ENCODE results near the gene DENND4C.

DENND4C gene

GRCh38 chr9:19375538-19375937 lies 145.0 kb downstream of the DENND4C start:
- H3K4me1 ChIP-seq, result no peaks in the 10 kb centered on the region
- no peak for TF ChIP-seq CTCF (IDR thresholded peaks at IDR 0.05)
- H3K27ac ChIP-seq, result no peak overlapping the region
- no peaks in the 10 kb centered on the region for H3K36me3 ChIP-seq (ENCODE audit: control insufficient read depth, insufficient read depth, low read length)
- H3K79me2 ChIP-seq, result no peaks in the 10 kb centered on the region
- no peak overlapping the region for H3K4me3 ChIP-seq (ENCODE audit: low read depth, low read length)
- H3K9me3 ChIP-seq (ENCODE audit: control insufficient read depth, low read length), result no peaks in the 10 kb centered on the region
- H3K9ac ChIP-seq, result no peak overlapping the region
- H3K4me2 ChIP-seq (ENCODE audit: low read length), result no peak overlapping the region
- no peaks in the 10 kb centered on the region for H3K27me3 ChIP-seq (ENCODE audit: control insufficient read depth, insufficient read depth, low read length)
- H2AFZ ChIP-seq, result no peak overlapping the region

GRCh38 chr9:19376931-19377330 lies 146.4 kb downstream of the DENND4C start:
- Histone ChIP-seq H3K4me3 (ENCODE audit: low read depth, low read length) (no peak overlapping the region), H3K27ac (no peak overlapping the region), H3K4me2 (ENCODE audit: low read length) (no peak overlapping the region), H3K9me3 (ENCODE audit: control insufficient read depth, low read length) (no peaks in the 10 kb centered on the region), H2AFZ (no peak overlapping the region), H3K36me3 (ENCODE audit: control insufficient read depth, insufficient read depth, low read length) (no peaks in the 10 kb centered on the region), H3K4me1 (no peaks in the 10 kb centered on the region), H3K27me3 (ENCODE audit: control insufficient read depth, insufficient read depth, low read length) (no peaks in the 10 kb centered on the region), H3K9ac (no peak overlapping the region), H3K79me2 (no peaks in the 10 kb centered on the region)
- no peak for TF ChIP-seq CTCF (IDR thresholded peaks at IDR 0.05)

- H3K36me3 ChIP-seq (ENCODE audit: control insufficient read depth, insufficient read depth, low read length), result no peaks in the 10 kb centered on the region
- no peak overlapping the region for H3K9ac ChIP-seq
- peak overlapping the region; percentile 72 for H3K4me2 ChIP-seq (ENCODE audit: low read length)
- H3K79me2 ChIP-seq, result no peaks in the 10 kb centered on the region
- H3K4me1 ChIP-seq, result no peaks in the 10 kb centered on the region
- no peak overlapping the region for H3K4me3 ChIP-seq (ENCODE audit: low read depth, low read length)
- no peak overlapping the region for H3K27ac ChIP-seq
- no peak for TF ChIP-seq CTCF (IDR thresholded peaks at IDR 0.05)
- no peaks in the 10 kb centered on the region for H3K9me3 ChIP-seq (ENCODE audit: control insufficient read depth, low read length)
- H3K27me3 ChIP-seq (ENCODE audit: control insufficient read depth, insufficient read depth, low read length), result no peaks in the 10 kb centered on the region
- no peak overlapping the region for H2AFZ ChIP-seq
These were observed 147.7 kb downstream of the DENND4C start for GRCh38 chr9:19378164-19378563.

GRCh38 chr9:19378647-19379046 lies 148.2 kb downstream of the DENND4C start:
- Histone ChIP-seq H3K9me3 (ENCODE audit: control insufficient read depth, low read length) (no peaks in the 10 kb centered on the region), H3K4me1 (no peaks in the 10 kb centered on the region), H3K79me2 (no peaks in the 10 kb centered on the region), H3K27me3 (ENCODE audit: control insufficient read depth, insufficient read depth, low read length) (no peaks in the 10 kb centered on the region), H3K4me3 (ENCODE audit: low read depth, low read length) (peak overlapping the region; percentile 81), H3K4me2 (ENCODE audit: low read length) (peak overlapping the region; percentile 72), H3K9ac (no peak overlapping the region), H2AFZ (no peak overlapping the region), H3K27ac (no peak overlapping the region), H3K36me3 (ENCODE audit: control insufficient read depth, insufficient read depth, low read length) (no peaks in the 10 kb centered on the region)
- TF ChIP-seq CTCF (IDR thresholded peaks at IDR 0.05), result no peak

- Histone ChIP-seq H3K4me1 (no peaks in the 10 kb centered on the region), H3K9ac (peak overlapping the region; percentile 59), H2AFZ (peak overlapping the region; percentile 95), H3K4me2 (ENCODE audit: low read length) (peak overlapping the region; percentile 72), H3K36me3 (ENCODE audit: control insufficient read depth, insufficient read depth, low read length) (no peaks in the 10 kb centered on the region), H3K4me3 (ENCODE audit: low read depth, low read length) (peak overlapping the region; percentile 81), H3K79me2 (no peaks in the 10 kb centered on the region), H3K9me3 (ENCODE audit: control insufficient read depth, low read length) (no peaks in the 10 kb centered on the region), H3K27ac (peak overlapping the region; percentile 79), H3K27me3 (ENCODE audit: control insufficient read depth, insufficient read depth, low read length) (no peaks in the 10 kb centered on the region)
- no peak for TF ChIP-seq CTCF (IDR thresholded peaks at IDR 0.05)
These were observed 148.8 kb downstream of the DENND4C start for GRCh38 chr9:19379283-19379682.
